ENCODE data around the gene GALNT10.

The GALNT10 gene

DNA sequence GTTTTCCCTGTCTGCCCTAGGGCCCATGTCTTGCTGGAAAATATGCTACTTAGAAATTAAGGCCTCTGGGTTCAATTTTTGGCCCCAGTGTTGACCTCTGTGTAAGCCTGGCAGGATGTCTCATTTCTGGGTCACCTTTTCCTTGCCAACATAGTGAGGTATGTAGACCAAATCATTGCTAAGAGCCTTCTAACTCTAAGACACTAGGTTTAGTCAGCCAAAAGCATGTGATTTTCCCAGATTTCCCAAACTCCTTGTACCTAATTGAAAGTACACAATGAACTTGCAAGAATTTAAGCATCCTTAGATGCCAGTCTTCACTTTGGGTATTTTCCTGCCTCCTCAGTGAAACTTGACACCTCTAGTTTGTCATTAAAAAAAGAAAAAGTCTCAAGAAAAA lies 77.0 kb downstream of the GALNT10 start:
- no peak for DNase-seq (ENCODE audit: low read depth in 2 of 2)

DNA sequence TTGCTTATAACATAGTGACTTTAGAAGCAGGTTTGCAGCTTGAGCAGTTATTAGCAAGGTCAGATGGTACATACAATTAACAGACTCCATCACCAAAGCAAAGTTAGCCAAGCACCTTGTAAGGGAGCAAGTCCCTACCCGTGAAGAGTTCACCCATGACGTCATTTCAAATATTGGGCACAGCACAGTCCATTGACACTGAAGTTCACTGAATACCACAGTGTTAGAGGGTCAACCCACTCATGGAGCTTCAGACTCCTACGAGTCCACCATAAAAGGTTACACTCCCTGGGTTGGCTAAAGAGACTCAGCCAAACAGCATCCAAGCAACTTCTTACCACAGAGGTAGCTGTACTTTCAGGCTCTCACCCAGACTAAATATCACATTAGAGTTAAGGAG lies 77.5 kb downstream of the GALNT10 start:
- DNase-seq (ENCODE audit: low read depth in 2 of 2): no peak

DNA sequence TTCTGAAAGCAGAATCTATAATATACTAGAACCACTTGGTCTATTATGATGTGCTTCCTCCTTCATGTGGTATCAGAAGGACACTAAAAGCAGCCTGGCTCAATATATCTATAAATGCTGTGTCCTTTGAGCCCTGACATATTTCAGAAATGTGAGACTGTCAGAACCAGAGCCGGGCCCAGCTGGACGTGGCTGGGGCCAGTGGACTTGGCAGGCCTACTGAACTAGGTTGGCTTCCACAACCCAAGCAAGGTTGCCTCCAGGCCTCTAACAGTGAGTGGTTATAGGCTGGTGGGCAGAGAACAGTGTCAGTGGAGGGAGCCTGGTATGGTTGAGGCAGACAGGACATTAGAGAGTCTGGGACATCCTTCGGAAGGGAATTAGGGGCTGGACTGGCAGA lies 78.9 kb downstream of the GALNT10 start:
- DNase-seq (ENCODE audit: low read depth in 2 of 2): no peak

DNA sequence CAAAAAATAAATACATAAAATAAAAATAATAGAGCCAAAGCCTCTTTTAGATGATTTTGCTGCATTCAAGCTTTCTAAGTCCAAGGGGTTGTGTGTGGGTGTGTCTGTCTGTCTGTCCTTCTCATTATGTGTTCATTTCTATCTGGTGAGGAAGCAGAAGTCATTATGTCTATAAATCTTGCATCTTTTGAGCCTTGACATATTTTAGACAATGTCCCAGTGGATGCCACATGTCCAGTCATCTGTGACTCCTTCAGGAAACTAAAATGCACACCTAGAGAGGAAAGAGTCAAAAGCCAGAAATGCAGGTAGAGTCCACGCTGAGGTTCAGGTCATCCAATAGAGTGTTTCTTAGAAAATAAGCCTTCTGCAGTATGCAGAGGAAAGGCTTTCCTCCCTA lies 80.9 kb downstream of the GALNT10 start:
- DNase-seq (ENCODE audit: low read depth in 2 of 2): no peak

DNA sequence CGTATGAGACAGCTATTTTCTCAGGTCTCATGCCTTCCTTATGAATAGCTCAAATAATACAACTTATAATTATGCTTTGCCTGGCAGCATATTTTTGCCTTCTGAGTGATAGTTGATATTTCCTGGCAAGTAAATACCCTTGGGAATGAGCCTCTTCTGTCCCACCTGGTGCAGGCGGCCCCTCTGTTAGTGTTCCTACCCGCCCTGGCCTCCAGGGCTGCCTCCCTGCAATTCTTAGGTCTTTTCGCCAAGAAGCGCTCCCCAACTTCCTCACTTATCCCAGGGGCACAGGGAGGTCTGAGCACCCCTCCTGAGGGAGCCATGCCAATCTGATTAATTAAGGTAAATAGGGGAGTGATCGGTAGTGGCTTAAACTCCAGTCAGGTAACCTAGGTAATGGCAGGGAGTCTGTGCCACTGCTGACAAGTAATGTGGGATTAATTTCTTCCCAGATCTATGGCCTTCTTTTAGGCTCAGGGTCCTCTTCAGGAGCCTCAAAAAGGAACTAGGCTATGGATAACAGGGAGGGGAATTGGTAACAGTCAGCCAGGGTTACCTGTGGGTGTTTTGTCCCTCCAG lies 81.5 kb downstream of the GALNT10 start:
- DNase-seq (ENCODE audit: low read depth in 2 of 2): no peak

DNA sequence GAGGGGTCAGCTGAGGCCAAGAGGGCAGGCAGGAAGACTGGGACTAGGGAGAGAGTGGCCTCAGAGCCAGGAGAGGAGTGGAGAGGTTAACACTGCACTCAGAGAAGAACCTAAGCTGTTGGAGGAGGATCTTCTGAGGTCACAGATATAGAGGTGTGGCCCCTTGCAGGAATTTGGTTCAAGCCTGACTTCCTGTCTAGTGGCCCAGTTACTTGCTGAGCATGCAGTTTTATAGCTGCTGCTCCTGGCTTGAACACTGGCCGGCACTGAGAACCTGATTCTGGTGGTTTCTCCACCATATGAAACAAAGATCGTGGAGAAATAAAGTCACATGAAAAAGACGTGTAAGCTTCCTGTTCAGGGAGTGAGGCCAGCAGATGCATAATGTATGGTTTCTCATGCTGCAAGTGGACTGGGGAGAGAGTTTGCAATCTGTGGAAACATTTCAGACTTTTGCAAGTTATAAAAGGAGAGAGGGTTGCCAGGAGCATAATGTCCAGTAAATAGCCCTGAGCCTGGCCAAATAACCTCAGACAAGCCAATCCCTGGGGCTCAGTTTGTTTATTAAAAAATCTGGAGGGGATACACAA lies 82.6 kb downstream of the GALNT10 start:
- no peak for DNase-seq (ENCODE audit: low read depth in 2 of 2)

DNA sequence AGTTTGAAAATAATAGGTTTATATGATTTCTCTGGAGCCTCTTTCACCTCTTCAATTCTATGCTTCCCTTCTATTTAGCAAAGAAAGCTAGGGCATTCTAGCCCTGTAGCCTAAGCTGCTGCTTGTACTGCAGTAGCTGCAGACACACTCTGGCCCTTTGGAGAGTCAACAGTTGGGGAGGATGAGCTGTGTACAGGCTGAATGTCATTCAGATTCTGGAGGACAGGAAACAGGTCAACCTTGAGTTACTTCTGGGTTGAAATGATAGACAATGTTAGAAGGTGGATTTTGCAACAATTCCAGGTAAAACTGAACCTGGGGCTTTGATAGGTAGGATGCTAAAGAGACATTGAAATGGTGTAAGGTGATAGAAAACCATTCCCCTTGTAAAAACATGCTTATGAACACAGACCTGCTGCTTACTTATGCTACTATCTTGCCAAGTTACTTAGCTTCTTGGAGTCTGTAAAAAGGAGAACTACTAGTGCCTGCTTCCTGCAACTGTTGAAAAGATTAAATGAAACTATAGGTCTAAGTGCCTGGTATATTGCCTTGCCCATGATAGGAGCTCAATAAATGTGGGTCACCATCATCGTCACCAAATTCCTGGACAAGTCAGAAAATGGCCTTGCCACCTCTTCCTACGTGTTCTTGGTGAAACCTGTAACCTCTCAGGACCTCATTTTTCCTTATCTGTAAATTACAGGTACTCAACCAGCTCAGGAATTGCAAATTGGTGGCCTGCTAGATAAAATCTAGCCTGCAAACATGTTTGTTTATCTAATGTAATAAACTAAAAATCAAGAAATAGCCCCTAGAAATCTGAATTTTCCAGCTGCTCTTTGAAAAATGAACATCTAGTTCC lies 83.7 kb downstream of the GALNT10 start:
- DNase-seq (ENCODE audit: low read depth in 2 of 2): no peak

DNA sequence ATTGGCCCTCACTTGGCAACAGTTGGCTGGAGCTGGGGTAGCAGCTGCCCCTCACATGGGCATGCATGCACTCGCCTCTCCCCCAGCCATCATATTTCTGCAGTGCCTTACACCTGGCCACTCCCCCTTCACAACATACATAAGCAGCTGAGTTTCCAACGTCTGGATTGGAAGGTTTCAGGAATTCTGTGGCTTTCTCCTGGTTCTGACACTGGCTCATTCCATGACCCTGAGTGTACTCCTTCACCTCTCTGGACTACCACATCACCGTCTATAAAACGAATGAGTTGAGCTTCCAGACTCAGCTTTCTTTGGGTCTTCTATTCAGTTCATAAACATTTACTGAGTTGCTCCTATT lies 84.3 kb downstream of the GALNT10 start:
- no peak for DNase-seq (ENCODE audit: low read depth in 2 of 2)

DNA sequence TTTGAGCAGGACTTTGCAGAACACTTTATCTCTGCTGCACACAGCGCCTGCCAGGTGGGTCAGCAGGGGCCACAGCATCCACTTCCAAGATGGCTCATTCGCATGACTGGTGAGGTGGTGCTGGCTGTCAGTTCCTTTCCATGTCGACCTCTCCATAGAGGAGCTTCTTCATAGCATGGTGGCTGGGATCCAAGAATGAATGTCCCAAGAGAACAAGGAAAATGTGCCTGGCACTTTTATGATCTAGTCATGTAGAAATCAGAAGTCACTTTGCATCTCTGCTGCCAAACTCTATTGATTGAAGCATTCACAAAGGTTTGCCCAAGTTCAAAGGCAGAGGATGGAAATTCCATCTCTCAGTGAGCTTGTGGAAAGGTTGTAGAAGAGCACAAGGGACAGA lies 85.0 kb downstream of the GALNT10 start:
- DNase-seq (ENCODE audit: low read depth in 2 of 2): no peak

DNA sequence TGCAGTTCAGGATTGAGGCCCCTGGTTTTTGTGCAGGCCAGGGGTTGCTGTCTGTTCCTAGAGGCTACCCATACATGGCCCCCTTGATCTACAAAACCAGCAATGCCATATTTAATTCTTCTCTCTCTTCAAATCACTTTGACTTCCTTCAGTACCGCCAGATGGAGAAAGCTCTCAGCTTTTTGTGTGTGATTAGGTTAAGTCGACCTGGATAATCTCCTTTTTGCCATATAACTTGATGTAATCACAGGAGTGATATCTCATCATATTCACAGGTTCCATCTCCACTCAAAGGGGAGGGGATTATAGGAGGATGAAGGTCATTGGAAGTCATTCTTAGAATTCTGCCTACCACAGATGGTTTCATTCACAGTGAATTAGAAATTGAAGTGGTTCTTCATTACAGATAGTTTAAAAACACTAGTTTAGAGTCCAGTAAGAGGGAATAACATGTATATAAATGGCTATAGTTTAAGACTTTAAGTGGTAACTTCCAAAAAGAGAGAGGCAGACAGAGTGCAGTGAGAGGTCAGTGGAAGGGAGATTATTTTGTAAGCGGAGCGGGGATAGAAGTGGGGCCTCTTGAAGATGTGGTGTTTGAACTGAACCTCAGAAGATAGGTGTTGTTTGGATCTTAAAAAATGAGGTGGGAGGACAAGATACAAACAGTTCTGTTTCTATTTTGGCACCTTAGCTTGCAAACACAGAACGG lies 85.9 kb downstream of the GALNT10 start:
- no peak for DNase-seq (ENCODE audit: low read depth in 2 of 2)

DNA sequence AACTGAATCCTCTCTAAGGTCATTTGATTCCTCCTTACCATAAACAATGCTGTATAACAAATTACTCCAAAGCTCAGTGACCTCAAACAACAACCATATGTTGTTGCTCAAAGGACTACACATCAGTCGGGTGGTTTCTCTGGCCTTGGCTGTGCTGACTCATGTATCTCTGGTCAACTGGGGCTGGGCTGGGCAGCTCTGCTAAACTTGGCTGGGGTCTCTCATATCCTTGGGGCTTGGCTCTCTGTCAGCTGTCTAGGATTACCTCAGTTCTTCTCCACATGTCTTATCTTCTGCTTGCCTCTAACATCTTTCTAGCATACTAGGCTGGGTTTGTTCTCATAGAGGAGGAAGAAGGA lies 86.4 kb downstream of the GALNT10 start:
- DNase-seq (ENCODE audit: low read depth in 2 of 2): no peak

DNA sequence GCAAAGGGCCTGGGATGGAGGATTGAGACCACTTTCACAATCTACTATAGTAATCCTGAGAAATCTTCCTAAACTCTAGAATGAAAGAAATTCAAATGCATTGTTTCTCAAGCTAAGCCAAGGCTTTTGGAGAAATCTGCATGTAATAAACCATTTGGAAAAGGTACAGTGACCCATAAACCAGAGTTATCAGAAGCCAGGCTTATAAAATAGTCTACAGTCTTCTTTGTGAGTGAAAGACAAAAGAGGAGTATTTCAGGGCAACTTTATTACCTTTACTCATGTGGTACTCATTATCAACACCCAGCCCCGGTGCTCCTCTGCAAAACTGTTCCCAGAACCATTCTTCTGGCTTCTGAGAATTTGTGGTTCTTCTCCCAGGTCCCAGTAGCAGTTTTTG lies 87.0 kb downstream of the GALNT10 start:
- no peak for DNase-seq (ENCODE audit: low read depth in 2 of 2)

DNA sequence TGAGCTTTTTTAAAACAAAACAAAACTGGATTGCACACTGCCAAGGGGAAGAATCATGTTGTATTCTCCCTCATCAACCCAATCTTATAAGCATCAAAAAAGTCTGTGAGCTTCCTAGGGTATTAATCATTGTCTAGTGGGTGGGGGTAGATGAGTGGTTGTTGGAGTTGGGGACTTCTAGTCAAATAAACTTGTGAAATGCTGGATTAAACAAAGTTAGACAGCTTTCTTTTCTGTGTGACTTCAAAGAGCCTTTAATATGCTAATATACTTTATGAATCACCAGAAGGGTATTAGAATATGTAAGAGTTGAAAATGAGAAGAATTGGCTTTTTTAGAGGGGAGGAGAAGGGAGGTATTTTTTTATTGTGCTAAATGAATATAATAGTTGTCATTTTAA lies 87.7 kb downstream of the GALNT10 start:
- DNase-seq (ENCODE audit: low read depth in 2 of 2): no peak

DNA sequence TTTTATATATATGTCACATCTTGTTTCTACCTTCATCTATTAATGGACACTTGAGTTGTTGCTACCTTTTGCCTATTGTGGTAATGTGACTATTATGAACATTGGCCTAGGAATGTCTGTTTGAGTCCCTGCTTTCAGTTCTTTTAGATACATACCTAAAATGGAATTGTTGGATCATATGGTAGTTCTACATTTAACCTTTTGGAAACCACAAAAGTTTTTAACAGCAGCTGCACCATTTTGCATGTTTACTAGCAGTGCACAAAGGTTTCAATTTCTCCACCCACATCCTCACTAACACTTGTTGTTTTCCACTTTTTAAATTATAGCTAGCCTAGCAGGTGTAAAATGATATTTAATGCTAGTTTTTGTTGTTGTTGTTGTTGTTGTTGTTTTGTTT lies 88.4 kb downstream of the GALNT10 start:
- DNase-seq (ENCODE audit: low read depth in 2 of 2): no peak

DNA sequence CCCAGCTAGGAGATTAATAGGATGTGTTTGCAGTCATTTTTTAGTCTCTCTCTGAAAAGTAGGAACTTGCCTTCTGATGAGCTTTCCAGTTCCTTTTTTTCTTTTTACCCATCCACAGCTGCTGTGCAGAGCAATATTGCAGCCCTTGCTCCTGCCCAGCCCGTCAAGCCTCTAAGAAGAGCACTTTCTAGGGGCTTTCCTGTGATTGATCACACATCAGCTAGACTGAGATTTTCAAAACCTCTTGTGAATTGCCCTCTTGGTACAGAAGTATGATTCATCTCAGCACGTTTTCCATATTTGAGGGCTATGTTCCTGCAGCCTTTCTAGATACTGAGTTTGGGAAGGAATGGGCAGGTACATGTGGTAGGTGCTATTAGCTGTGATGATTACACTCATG lies 93.9 kb downstream of the GALNT10 start:
- DNase-seq (ENCODE audit: low read depth in 2 of 2): no peak

DNA sequence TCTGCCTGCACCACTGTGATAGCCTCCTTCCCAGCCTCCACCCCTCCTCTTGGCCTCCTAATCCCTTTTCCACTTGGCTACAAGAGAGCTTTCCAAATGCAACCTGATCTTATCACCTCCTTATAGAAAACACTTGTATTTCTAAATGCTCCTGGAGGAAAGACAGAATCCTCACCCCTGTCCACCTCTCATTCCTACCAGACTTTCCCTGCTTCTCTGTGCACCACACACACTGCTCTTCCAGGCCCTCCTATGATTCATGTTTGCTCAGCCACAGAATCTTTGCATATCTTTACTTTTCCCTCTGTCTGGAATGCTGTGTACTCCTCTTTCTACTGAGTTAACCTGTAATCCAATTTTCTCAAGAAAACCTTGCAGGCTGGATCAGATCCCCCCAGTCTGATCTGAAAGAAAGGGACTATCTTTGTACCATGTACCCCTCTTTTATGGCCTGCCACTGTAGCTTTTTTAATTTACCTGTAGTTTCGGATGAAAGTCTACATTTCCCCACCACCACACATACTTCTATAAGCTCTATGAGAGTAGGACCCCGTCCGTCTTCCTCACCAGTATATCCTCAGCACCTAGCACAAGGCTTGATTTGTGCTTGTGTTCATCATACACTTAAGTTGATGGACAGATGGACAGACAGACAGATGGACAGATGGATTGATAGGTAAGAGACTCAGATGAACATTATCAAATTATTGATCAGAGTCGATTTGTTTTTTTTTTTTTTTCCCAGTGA lies 95.3 kb downstream of the GALNT10 start:
- no peak for DNase-seq (ENCODE audit: low read depth in 2 of 2)

DNA sequence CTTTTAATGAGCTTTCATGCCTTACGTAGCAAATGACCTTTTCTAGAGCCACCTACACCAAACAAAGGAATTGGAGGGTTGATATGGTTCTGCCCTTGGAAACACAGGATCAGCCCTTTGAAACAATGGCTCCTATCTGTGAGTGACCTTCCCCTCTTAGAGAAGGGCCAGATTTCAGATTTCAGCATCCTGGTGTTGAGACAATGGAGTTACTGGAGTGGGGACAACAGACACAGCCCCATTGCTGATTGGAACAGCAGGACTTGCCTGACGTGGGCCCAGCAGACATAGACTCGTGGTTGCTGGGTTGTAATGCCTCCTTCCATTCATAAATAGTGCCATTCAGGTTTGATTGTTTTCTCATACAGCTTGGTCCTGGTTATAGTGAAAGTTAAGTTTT lies 96.0 kb downstream of the GALNT10 start:
- no peak for DNase-seq (ENCODE audit: low read depth in 2 of 2)

DNA sequence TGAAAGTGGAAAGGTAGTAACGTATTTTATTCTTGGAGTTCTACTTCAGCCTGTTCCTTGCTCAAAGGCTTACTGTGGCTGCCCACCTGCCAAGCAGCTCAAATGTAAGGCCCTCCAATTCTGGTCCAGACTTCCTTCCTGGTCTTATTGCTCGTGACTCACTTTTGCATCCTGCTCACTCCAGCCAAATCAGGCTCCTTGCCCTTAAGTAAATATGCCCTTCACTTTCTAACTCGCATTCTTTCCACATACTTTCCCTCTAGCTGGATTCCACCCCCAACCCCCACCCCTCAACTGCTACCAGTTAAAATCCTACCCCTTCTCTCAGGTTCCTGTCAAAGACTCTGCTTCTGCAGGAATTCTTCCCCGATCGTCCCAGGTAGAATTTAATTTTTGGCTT lies 96.6 kb downstream of the GALNT10 start:
- no peak for DNase-seq (ENCODE audit: low read depth in 2 of 2)

DNA sequence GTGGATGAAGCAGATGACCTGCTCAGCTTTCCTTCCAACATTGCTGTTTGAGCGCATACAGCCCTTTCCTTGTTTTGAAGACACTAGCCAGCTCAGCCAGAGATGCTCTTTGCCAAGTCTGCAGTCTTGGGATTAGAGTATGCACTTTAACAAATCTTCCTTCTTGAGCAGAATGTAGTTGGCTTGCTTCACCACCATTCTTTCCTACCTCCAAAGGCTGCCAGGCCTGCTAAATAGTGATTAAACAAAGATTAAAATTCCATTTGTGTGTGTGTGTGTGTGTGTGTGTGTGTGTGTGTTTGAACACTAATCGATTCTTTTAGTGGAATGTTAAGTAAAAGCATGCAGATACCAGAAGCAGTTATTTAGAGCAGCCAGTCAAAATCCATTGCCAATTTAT lies 97.6 kb downstream of the GALNT10 start:
- DNase-seq (ENCODE audit: low read depth in 2 of 2): no peak

DNA sequence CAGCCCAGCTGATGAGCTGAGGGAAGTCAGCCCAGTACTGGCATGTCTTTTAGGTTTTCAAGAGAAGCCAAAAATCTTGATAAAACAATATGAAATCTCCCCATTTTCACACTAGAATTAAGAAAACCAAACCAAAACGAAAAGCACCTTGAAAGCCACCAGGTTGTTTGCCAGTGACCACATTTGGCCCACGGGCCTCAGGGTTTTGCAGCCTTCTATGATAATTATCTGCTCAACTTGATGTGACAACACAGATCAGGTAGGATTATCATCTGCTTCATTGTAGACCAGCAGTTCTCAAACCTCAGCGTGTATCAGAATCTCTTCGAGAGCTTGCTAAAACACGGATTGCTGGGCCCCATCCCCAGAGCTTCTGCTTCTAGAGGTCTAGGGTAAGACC lies 101.4 kb downstream of the GALNT10 start:
- DNase-seq (ENCODE audit: low read depth in 2 of 2): no peak

DNA sequence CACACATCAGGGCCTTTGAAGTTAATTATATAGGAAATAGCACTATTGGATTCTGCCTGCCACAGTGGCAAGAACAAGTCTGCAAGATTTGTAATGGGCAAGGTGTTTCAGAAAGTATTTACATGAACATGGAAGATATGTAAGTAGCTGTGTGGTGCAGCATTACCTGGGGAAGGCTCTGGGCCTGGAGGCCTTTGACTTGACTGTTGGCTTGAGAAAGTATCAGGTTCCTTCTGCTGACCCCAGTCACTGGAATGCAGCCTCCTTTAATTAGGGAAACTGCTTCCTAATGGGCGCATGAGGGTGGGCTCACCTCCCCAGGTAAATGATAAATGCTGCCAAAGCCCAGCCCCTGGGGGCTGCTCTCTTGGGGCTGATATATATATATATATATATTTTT lies 102.7 kb downstream of the GALNT10 start:
- no peak for DNase-seq (ENCODE audit: low read depth in 2 of 2)

DNA sequence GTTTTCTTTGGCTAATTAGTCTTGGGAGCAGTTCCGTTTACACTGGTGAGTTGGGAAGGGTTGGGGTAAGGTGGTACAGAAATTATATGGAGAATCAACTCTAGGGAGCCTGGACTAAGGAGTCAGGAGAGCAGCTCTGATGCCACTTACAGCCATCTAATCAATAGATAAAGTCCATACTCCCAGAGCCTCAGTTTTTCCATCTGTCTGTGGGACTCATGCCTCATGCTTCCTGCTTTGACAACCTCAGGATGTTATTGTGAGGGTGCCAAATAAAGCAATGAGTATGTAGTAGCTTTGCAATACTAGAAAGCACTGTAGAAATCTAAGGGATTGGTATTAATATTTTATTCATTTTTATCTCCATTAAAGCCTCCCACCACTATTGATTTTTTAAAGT lies 105.0 kb downstream of the GALNT10 start:
- no peak for DNase-seq (ENCODE audit: low read depth in 2 of 2)
